LNCAP (cell line): Measurements from ENCODE around the gene SBF2.

Experiments used
- TF ChIP-seq, protein P1 (sequence below): fragments of 450-650 bp; IDR thresholded peaks from 2 replicates; pipeline ENCODE4 v1.5.1; 2017; ENCODE audit warnings: mild to moderate bottlenecking

The SBF2 gene

DNA sequence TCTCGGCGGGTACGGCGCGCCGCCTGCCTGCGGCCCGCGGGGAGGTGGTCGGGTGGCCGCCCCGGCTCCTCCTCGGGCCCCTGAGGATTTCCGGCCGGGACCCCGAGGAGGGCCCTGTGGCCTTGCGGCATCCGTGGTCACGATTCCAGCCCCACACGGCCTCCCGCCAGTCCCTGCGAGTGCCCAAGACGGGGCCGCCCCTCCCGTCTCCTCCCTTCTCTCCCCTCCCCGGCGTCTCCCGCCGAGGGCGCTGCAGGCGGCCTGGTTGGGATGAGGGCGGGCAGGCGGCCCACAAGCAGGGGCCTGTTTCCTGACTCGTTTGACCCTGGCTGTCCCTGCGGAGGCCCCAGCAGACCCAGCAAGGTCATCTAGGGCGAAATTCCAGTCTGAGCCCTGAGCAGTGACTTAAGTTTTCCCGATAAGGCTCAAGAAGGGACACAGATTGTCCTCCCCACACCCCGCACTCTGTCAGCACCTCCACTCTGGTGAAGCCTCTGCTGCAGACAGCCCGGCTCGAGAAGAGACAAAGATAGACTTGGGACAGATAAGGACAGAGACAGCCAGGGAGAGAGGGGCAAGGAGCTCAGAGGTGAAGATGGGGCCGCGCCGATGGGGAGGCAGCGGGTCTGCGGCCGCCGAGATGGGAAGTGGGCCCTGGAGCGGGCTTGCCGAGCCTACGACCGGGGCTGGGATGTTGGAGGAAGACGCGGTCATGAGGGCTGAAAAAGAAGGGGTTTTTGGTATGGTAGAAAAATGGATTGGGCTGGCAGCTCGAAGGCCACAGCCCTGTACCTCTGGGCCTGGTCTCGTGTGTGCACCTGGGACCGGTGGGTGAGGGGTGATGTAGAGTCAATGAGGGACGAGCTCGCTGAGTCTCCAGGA lies 535.1 kb downstream of the SBF2 start:
- TF ChIP-seq, protein P1, sequence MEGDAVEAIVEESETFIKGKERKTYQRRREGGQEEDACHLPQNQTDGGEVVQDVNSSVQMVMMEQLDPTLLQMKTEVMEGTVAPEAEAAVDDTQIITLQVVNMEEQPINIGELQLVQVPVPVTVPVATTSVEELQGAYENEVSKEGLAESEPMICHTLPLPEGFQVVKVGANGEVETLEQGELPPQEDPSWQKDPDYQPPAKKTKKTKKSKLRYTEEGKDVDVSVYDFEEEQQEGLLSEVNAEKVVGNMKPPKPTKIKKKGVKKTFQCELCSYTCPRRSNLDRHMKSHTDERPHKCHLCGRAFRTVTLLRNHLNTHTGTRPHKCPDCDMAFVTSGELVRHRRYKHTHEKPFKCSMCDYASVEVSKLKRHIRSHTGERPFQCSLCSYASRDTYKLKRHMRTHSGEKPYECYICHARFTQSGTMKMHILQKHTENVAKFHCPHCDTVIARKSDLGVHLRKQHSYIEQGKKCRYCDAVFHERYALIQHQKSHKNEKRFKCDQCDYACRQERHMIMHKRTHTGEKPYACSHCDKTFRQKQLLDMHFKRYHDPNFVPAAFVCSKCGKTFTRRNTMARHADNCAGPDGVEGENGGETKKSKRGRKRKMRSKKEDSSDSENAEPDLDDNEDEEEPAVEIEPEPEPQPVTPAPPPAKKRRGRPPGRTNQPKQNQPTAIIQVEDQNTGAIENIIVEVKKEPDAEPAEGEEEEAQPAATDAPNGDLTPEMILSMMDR = no peak

GRCh38 chr11:9757809-9758636 lies 536.0 kb downstream of the SBF2 start:
- TF ChIP-seq, protein P1 = no peak

- TF ChIP-seq, protein P1 = no peak
Observed at GRCh38 chr11:9756878-9757277, 537.1 kb downstream of the SBF2 start.

DNA sequence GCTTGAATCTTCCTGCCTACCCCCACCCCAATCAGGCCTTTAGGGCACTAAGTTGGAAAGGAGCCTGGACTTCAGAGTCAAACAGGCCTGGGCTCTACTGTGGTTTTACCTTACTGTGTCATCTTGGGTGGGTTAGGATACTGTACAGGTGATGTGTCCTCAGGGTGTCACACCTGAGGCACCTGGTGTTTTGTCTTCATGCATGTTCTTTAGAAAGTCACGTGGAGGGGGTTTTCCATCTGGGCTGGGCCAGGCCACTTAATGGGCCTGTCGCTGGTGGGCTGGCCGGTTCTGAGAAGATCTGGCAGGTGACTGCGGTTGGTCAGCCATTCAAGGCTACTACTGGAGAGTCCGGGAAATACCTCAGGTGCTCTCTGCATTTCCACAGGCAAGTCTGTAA lies 537.6 kb downstream of the SBF2 start:
- TF ChIP-seq, protein P1 = no peak

- TF ChIP-seq, protein P1 = no peak
Observed at GRCh38 chr11:9755561-9756185, 538.3 kb downstream of the SBF2 start.

DNA sequence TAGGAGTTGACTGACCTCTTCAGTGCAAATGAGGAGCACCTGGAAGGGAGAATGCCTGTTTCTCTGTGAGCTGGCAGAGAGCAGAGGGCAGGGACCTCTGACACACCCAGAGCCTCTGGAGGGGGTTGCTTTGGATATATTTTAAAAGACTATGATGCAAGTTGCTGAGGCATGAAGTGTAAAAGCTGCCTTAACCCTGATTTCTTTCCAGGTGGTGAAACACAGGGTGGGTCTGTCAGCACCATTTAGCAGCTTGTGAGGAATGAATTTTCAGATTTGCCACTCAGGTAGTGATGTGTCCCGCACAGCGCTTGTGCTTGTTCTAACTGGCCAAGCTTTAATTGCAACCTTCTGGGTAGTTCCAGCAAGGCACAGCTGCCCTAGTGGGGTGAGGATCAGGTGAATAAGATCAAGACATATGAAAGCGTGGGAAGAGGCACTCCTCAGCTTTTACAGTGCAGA lies 540.0 kb downstream of the SBF2 start:
- TF ChIP-seq, protein P1 = no peak

- TF ChIP-seq, protein P1 = no peak
Observed at GRCh38 chr11:9753021-9753420, 541.0 kb downstream of the SBF2 start.
